HepG2 (cell line): ENCODE measurements around the gene SMIM28. TPM values are rescaled to one million over a fixed set of nuclear protein-coding genes. Genes with fewer than 3 reads are reported as not detected.

Source experiments
- CEBPB ChIP-seq: IDR thresholded peaks from 2 replicates; pipeline ENCODE4 v1.6.1; 2011; ENCODE audit warnings: low read depth, low read length, improper control_type of control experiment, borderline replicate concordance
- CEBPG ChIP-seq: IDR thresholded peaks from 2 replicates; pipeline ENCODE4 v1.6.1; 2016
- E2F1 ChIP-seq: sonication (generic); formaldehyde crosslinking; IDR thresholded peaks from 2 replicates; pipeline ENCODE4 v1.5.0; 2020; ENCODE audit warnings: missing genetic modification reagents
- ELF3 ChIP-seq: IDR thresholded peaks from 2 replicates; pipeline ENCODE4 v1.6.1; 2016; ENCODE audit warnings: missing genetic modification reagents, missing compliant biosample characterization
- FOXA3 ChIP-seq: IDR thresholded peaks from 2 replicates; pipeline ENCODE4 v1.6.1; 2016; ENCODE audit warnings: missing genetic modification reagents, missing compliant biosample characterization
- NCOR1 ChIP-seq: fragments of 200-600 bp; sonication (generic); IDR thresholded peaks from 2 replicates; pipeline ENCODE4 v1.7.0; 2017; ENCODE audit warnings: antibody characterized with exemption, low read length, borderline replicate concordance
- PAXIP1 ChIP-seq: sonication (generic); formaldehyde crosslinking; conservative IDR thresholded peaks from 2 replicates; pipeline ENCODE4 v1.4.0; 2020; ENCODE audit warnings: mild to moderate bottlenecking, missing genetic modification reagents, moderate library complexity
- TBP ChIP-seq: sonication (generic); formaldehyde crosslinking; IDR thresholded peaks from 2 replicates; pipeline ENCODE4 v1.5.0; 2020; ENCODE audit warnings: missing genetic modification reagents
- ZBTB34 ChIP-seq: sonication (generic); formaldehyde crosslinking; IDR thresholded peaks from 2 replicates; pipeline ENCODE4 v1.8.0; 2022; ENCODE audit warnings: mild to moderate bottlenecking, missing genetic modification reagents
- ZGPAT ChIP-seq: IDR thresholded peaks from 2 replicates; pipeline ENCODE4 v1.6.1; 2016; ENCODE audit warnings: mild to moderate bottlenecking
- ZNF512B ChIP-seq: sonication (generic); formaldehyde crosslinking; IDR thresholded peaks from 2 replicates; pipeline ENCODE4 v1.5.1; 2020; ENCODE audit warnings: missing genetic modification reagents, mild to moderate bottlenecking, borderline replicate concordance
- ZNF691 ChIP-seq: sonication (generic); formaldehyde crosslinking; IDR thresholded peaks from 2 replicates; pipeline ENCODE4 v1.4.0; 2020; ENCODE audit warnings: missing genetic modification reagents, low read depth, mild to moderate bottlenecking, borderline replicate concordance
- polyA plus RNA-seq, 8 experiments: library from polyadenylated mRNA; depleted of rRNA in 3 of 8; stranded (reverse) in 7 of 8; unstranded in 1 of 8; fragments of >200 nt; fragmentation: Illumina TruSeq in 4 of 8; extraction: Trizol in 4 of 8; gene quantifications; 2 replicates each; pipeline versions ENCODE4 v1.2.1 to v1.2.3, GENCODE V29; 2011 to 2016; ENCODE audit warnings: low read depth in 4 of 8, missing spikeins in 1 of 8, mixed read lengths in 1 of 8; ENCODE audit not compliant: insufficient read depth in 1 of 8
- total RNA-seq, 5 experiments: library from RNA; depleted of rRNA; stranded (reverse); fragments of >200 nt; fragmentation: Illumina TruSeq; extraction: Trizol; gene quantifications; 2 replicates each; pipeline ENCODE4 v1.2.3, GENCODE V29; 2016; ENCODE audit warnings: low read depth in 1 of 5
- TF ChIP-seq, protein P1 (sequence below): IDR thresholded peaks from 2 replicates; pipeline ENCODE4 v1.6.1; 2016; ENCODE audit warnings: low read depth

The SMIM28 gene
- total and polyA plus RNA-seq, 2 of the 13 experiments (the other 11 are each of a cell fraction or from before 2014, with no cell fraction given), result not detected

DNA sequence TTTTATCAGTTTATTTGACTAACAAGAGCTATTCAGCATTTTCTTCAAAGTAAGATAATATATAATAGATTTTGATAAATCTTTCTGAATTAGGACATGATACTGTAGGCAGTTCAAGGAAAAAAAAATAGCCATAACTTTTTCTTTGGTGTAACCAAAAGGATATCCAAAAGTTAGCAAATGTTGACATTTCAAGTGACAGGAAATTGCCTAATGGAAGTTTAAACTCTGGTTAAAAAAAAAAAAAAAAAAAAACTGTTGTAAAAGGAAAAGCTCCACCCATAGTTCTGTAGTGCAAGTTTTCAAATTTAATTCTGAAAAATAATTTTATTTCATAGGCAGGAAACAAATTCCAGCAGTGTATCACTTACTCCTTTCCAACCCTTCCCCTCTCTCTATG lies 45.2 kb downstream of the SMIM28 start (continued):
- TF ChIP-seq ZNF512B (CRISPR knock-in tag) (no peak), ZBTB34 (CRISPR knock-in tag) (peak; percentile 81; the same call in 1 of the 2 replicates), ELF3 (CRISPR knock-in tag) (peak; percentile 44), CEBPB (peak; percentile 18; the same call in 1 of the 2 replicates), ZGPAT (CRISPR knock-in tag) (peak; percentile 30; the same call in 1 of the 2 replicates), PAXIP1 (CRISPR knock-in tag) (peak; percentile 39; the same call in 1 of the 2 replicates), ZNF691 (CRISPR knock-in tag) (no peak), CEBPG (CRISPR knock-in tag) (peak; percentile 81), FOXA3 (peak; percentile 36; the same call in 1 of the 2 replicates), TBP (CRISPR knock-in tag) (no peak), NCOR1 (peak; percentile 59; the same call in 1 of the 2 replicates), E2F1 (CRISPR knock-in tag) (no peak)
- TF ChIP-seq, protein P1, sequence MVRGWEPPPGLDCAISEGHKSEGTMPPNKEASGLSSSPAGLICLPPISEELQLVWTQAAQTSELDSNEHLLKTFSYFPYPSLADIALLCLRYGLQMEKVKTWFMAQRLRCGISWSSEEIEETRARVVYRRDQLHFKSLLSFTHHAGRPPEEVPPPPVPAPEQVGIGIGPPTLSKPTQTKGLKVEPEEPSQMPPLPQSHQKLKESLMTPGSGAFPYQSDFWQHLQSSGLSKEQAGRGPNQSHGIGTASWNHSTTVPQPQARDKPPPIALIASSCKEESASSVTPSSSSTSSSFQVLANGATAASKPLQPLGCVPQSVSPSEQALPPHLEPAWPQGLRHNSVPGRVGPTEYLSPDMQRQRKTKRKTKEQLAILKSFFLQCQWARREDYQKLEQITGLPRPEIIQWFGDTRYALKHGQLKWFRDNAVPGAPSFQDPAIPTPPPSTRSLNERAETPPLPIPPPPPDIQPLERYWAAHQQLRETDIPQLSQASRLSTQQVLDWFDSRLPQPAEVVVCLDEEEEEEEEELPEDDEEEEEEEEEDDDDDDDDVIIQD (CRISPR knock-in tag), result peak; percentile 78; the same call in 1 of the 2 replicates
